ENCODE results near the gene NR1I3.
"Not testable (repeated sequence)": the region's sequence is repeated elsewhere in the genome, so short reads cannot be mapped to it uniquely, and the experiment has no call there.

The NR1I3 gene

DNA sequence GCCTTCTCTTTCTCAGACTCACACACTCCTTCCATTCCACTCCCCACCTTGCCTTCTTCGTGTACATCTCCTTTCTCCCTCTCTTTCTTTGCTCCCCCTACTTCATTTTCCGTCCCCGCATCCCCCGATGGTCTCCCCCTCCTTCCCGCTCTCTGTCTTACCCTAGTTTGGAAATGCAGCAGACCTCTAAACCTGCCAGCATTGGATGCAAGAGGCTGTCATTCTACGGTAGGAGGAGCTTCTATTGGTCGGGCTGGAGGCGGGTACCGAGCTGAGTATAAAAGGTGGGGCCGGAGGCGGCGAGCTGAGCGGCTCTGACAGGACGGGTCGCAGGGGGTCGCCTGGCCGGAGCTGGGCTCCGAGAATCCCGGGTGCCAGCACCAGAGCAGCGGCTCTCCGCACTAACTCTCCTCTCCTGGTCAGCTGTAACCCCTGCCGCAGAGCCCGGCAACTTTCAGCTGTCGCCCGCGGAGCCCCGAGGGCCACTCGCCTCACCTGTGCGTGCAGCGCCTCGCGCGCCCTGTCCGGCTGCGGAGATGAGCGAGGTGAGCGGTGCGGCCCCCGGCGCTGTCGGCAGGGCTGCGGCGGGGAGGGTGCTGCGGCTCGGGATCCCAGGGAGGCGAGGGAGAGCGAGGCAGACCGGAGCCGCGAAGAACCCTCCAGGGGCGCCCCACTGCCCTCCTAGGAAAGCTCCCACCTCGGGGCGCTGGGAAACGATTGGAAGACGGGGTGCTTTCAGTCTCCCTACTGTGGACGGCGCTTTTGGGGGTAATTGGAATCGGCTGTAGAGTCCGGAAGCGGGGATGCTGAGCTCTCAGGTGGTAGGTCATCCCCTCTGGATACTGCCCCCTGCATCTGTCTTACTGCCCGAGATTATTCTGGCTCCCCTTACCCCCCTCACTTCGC is 20.7 kb upstream of the NR1I3 start, which contains the start of gene PCP4L1:
TSS of gene PCP4L1 (plus strand) at position 307 of the 906 bp plus-strand sequence. CDS start at position 537, 230 bp downstream.
- Histone ChIP-seq H3K27ac (no peak within 1 kb of the TSS), H3K27me3 (peaks cover 0 to 57% of the 10 kb centered on the region in 2 donors), H3K9me3 (peaks cover 0 to 12% (median 10%) of the 10 kb centered on the region in 3 donors), H3K4me1 (peaks cover 0 to 10% (median 6%) of the 10 kb centered on the region in 4 donors), H3K4me3 (peak within 1 kb of the TSS; percentile 29 to 42), H3K36me3 (no peaks in the 10 kb centered on the region)
- DNase-seq, result peak in 1 of 2 donors; percentile 29
- TF ChIP-seq, protein P1, sequence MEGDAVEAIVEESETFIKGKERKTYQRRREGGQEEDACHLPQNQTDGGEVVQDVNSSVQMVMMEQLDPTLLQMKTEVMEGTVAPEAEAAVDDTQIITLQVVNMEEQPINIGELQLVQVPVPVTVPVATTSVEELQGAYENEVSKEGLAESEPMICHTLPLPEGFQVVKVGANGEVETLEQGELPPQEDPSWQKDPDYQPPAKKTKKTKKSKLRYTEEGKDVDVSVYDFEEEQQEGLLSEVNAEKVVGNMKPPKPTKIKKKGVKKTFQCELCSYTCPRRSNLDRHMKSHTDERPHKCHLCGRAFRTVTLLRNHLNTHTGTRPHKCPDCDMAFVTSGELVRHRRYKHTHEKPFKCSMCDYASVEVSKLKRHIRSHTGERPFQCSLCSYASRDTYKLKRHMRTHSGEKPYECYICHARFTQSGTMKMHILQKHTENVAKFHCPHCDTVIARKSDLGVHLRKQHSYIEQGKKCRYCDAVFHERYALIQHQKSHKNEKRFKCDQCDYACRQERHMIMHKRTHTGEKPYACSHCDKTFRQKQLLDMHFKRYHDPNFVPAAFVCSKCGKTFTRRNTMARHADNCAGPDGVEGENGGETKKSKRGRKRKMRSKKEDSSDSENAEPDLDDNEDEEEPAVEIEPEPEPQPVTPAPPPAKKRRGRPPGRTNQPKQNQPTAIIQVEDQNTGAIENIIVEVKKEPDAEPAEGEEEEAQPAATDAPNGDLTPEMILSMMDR (IDR thresholded peaks at IDR 0.05), result no peak
- intact Hi-C loops (cut with DNase I; ENCODE audit: low total_unique reads), result no loop called here

DNA sequence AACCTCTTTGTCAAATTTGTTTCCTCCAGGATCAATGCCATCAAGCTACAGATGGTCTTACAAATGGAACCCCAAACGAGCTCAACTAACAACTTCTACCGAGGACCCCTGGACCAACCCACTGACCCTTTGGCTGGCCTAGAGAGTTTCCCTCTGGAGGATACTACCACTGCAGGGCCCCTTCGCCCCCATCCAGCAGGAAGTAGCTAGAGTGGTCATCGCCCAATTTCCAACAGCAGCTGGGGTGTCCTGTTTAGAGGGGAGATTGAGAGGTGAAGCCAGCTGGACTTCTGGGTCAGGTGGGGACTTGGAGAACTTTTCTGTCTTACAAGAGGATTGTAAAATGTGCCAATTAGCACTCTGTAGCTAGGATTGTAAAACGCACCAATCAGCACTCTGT is 19.1 kb upstream of the NR1I3 start:
- H3K27ac ChIP-seq; H3K36me3 ChIP-seq; DNase-seq; H3K4me3 ChIP-seq; intact Hi-C loops (cut with DNase I; ENCODE audit: low total_unique reads): not testable (repeated sequence)
- H3K4me1 ChIP-seq, result peaks cover 0 to 10% (median 6%) of the 10 kb centered on the region in 4 donors
- peaks cover 0 to 12% (median 10%) of the 10 kb centered on the region in 3 donors for H3K9me3 ChIP-seq
- peaks cover 0 to 54% of the 10 kb centered on the region in 2 donors for H3K27me3 ChIP-seq

DNA sequence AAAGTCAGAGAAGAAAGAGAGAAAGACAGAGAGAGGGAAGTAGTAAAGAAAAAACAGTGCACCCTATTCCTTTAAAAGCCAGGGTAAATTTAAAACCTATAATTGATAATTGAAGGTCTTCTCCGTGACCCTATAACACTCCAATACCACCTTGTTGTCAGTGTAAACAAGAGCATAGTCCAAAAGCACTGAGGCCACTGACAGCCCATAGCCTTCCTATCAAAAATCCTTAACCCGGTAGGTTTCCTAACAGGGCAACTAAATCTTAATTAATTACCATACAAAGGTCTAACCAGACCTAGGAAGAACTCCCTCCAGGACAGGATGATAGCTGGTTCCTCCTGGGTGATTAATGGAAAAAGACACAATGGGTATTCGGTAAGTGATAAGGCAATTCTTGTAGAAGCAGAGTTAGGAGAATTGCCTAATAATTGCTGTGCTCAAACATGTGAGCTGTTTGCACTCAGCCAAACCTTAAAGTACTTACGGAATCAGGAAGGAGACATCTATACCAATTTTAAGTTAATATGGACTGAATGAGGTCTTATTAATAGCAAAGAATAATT is 18.0 kb upstream of the NR1I3 start:
- Histone ChIP-seq H3K9me3 (peaks cover 0 to 12% (median 10%) of the 10 kb centered on the region in 3 donors), H3K4me1 (peaks cover 0 to 10% (median 6%) of the 10 kb centered on the region in 4 donors), H3K27me3 (peaks cover 0 to 47% of the 10 kb centered on the region in 2 donors)
- H3K36me3 ChIP-seq; H3K4me3 ChIP-seq; H3K27ac ChIP-seq; intact Hi-C loops (cut with DNase I; ENCODE audit: low total_unique reads); DNase-seq: not testable (repeated sequence)

DNA sequence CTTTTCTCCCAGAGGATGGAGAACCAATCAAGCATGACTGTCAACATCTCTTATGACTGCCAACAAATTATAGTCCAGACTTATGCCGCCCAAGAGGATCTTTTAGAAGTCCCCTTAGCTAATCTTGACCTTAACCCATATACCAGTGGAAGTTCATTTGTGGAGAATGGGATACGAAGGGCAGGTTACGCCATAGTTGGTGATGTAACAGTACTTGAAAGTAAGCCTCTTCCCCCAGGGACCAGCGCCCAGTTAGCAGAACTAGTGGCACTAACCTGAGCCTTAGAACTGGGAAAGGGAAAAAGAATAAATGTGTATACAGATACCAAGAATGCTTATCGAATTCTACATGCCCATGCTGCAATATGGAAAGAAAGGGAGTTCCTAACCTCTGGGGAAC is 17.3 kb upstream of the NR1I3 start:
- intact Hi-C loops (cut with DNase I; ENCODE audit: low total_unique reads); H3K27ac ChIP-seq; H3K36me3 ChIP-seq; H3K4me3 ChIP-seq; DNase-seq: not testable (repeated sequence)
- Histone ChIP-seq H3K27me3 (peaks cover 0 to 39% of the 10 kb centered on the region in 2 donors), H3K9me3 (peaks cover 0 to 14% (median 12%) of the 10 kb centered on the region in 3 donors), H3K4me1 (peaks cover 0 to 10% (median 6%) of the 10 kb centered on the region in 4 donors)

DNA sequence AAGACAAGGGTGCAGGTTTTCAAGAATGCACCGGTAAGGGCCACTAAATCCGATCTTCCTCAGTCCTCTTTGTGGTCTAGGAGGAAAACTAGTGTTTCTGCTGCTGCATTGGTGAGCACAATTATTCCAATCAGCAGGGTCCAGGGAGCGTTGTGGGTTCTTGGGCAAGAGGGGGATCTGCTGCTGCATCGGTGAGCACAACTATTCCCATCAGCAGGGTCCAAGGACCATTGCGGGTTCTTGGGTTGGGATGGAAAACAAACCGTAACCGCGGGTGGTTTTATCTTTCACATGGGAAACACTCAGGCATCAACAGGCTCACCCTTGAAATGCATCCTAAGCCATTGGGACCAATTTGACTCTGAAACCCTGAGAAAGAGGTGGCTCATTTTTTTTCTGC is 13.6 kb upstream of the NR1I3 start:
- TF ChIP-seq, protein P1 (IDR thresholded peaks at IDR 0.05), result no peak
- DNase-seq, result no peak
- Histone ChIP-seq H3K9me3 (peaks cover 0 to 6% (median 2%) of the 10 kb centered on the region in 3 donors), H3K36me3 (no peaks in the 10 kb centered on the region), H3K27ac (no peak overlapping the region), H3K4me1 (no peaks in the 10 kb centered on the region), H3K27me3 (peaks cover 0 to 3% of the 10 kb centered on the region in 2 donors), H3K4me3 (no peak overlapping the region)
- intact Hi-C loops (cut with DNase I; ENCODE audit: low total_unique reads), result no loop called here

DNA sequence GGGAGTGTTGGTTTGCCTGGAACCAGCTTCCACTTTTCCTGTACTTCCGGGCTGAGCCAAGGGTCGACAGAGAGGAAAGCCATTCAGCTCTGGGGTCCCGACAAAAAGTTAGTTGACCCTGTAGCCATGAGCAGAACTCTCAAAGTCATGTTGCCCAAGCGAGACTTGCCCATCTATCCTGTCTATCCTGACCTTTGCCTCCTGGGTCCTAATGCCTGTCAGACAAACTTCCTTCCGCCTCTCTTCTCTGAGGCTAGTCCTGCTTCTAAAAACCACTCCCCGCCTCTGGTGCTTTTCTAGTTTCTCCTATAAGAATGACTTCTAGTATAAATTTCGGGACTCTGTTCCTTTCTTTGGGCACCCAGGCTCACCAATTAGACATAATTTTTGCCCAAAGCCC is 12.8 kb upstream of the NR1I3 start:
- TF ChIP-seq, protein P1 (IDR thresholded peaks at IDR 0.05), result no peak
- H3K4me1 ChIP-seq, result no peaks in the 10 kb centered on the region

DNA sequence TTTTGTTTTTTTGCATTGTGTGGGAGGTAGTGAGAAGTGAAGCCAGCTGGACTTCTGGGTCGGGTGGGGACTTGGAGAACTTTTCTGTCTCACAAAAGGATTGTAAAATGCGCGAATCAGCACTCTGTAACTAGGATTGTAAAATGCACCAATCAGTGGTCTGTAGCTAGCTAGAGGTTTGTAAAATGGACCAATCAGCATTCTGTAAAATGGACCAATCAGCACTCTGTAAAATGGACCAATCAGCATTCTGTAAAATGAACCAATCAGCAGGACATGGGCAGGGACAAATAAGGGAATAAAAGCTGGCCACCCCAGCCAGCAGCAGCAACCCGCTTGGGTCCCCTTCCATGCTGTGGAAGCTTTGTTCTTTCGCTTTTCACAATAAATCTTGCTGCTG is 12.1 kb upstream of the NR1I3 start:
- H3K4me1 ChIP-seq; H3K36me3 ChIP-seq; H3K4me3 ChIP-seq; intact Hi-C loops (cut with DNase I; ENCODE audit: low total_unique reads); H3K9me3 ChIP-seq; H3K27ac ChIP-seq; DNase-seq; H3K27me3 ChIP-seq: not testable (repeated sequence)

More for the DNA sequence above, 12.8 kb upstream of the NR1I3 start:
- no peak for DNase-seq
- intact Hi-C loops (cut with DNase I; ENCODE audit: low total_unique reads), result no loop called here
- Histone ChIP-seq H3K27ac (no peak overlapping the region), H3K9me3 (peaks cover 0 to 6% (median 0%) of the 10 kb centered on the region in 3 donors), H3K36me3 (no peaks in the 10 kb centered on the region), H3K4me3 (no peak overlapping the region), H3K27me3 (peaks cover 0 to 2% of the 10 kb centered on the region in 2 donors)

All from tibial artery (tissue), 4 donors.